ENCODE results near the gene C10orf143. TPM values are rescaled to one million over a fixed set of nuclear protein-coding genes. Genes with fewer than 3 reads are reported as not detected.

Gene C10orf143
- total and polyA plus RNA-seq, 8 donors, result 0.29 to 11.6 (median 3.4) TPM; not detected in 2

DNA sequence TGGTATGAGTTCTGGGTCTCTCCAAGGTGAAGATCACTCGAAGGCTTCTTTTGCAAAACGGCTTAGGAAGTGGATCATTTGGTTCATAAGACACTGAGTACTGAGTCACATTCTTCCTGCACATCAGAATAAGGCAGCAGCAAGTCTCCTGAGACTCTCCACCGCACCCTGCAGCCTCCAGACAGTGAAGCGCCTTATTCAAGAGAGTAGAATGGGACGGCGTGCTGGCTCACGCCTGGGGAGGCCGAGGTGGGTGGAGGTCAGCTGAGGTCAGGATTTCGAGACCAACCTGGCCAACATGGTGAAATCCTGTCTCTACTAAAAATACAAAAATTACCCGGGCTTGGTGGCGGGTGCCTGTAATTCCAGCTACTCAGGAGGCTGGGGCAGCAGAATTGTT is 70.3 kb downstream of the C10orf143 start:
- no peak for DNase-seq
- TF ChIP-seq EP300 (IDR thresholded peaks at IDR 0.05) (no peak), POLR2AphosphoS5 (IDR thresholded peaks at IDR 0.05) (no peak)
- H3K36me3 ChIP-seq, result no peaks in the 10 kb centered on the region
- no peak overlapping the region for H3K4me3 ChIP-seq
- peaks cover 0 to 40% (median 3%) of the 10 kb centered on the region in 3 donors for H3K27me3 ChIP-seq
- H3K9me3 ChIP-seq, result no peaks in the 10 kb centered on the region
- no peaks in the 10 kb centered on the region for H3K4me1 ChIP-seq
- 77 to 89% (median 87%) methylated on average over 9 to 11 of the region's 11 CpGs for WGBS, 5 donors
- intact Hi-C loops (cut with DNase I; ENCODE audit: low total_unique reads), result no loop called here
- H3K27ac ChIP-seq, result no peak overlapping the region

DNA sequence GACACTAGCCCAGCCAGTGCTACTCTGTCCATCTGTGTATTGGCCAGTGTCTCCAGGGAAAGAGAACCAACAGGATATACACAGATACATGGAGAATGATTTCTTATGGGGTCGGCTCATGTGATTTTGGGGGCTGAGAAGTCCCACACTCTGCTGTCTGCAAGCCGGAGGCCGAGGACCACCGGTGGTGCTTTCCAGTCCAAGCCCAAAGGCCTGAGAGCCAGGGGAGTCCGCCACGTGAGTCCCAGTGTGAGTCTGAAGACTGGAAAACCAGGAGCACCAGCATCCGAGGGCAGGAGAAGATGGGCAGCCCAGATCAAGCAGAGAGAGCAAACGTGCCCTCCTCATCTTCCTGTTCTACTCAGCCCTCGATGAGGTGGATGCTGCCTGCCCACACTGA is 71.5 kb downstream of the C10orf143 start:
- no peak overlapping the region for H3K4me3 ChIP-seq
- peaks cover 0 to 28% (median 0%) of the 10 kb centered on the region in 3 donors for H3K27me3 ChIP-seq
- no peaks in the 10 kb centered on the region for H3K36me3 ChIP-seq
- intact Hi-C loops (cut with DNase I; ENCODE audit: low total_unique reads), result no loop called here
- H3K27ac ChIP-seq, result no peak overlapping the region
- TF ChIP-seq POLR2AphosphoS5 (IDR thresholded peaks at IDR 0.05), result no peak
- TF ChIP-seq POLR2A (IDR thresholded peaks at IDR 0.05), result no peak
- TF ChIP-seq, protein P1, sequence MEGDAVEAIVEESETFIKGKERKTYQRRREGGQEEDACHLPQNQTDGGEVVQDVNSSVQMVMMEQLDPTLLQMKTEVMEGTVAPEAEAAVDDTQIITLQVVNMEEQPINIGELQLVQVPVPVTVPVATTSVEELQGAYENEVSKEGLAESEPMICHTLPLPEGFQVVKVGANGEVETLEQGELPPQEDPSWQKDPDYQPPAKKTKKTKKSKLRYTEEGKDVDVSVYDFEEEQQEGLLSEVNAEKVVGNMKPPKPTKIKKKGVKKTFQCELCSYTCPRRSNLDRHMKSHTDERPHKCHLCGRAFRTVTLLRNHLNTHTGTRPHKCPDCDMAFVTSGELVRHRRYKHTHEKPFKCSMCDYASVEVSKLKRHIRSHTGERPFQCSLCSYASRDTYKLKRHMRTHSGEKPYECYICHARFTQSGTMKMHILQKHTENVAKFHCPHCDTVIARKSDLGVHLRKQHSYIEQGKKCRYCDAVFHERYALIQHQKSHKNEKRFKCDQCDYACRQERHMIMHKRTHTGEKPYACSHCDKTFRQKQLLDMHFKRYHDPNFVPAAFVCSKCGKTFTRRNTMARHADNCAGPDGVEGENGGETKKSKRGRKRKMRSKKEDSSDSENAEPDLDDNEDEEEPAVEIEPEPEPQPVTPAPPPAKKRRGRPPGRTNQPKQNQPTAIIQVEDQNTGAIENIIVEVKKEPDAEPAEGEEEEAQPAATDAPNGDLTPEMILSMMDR (IDR thresholded peaks at IDR 0.05), result no peak
- TF ChIP-seq EP300 (IDR thresholded peaks at IDR 0.05), result no peak
- WGBS, 5 donors, result 60 to 76% (median 75%) methylated on average over 9 of the region's 9 CpGs
- DNase-seq, result no peak
- no peaks in the 10 kb centered on the region for H3K9me3 ChIP-seq
- no peaks in the 10 kb centered on the region for H3K4me1 ChIP-seq

DNA sequence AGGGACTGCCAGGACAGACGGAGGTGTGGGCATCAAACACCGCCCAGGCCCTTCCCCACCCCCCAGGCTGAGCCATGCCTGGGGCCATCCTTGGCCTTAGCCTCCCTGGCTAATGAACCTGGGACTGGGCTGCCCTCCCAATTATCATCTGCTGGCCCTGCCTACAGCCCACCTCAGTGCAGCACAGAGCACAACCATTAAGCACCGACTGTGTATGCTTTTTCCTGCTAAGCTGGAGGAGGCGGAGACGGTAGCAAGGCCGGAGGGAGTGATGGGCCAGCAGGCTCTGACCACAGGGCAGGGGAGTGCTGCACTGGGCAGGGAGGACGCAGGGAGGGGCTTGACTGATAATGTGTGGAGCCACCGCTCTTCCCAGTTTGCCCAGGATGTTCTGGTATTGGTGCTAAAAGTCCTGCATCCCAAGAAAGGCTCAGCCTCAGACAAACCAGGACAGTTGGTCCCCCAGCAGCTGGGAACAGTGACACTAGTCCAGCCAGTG is 72.0 kb downstream of the C10orf143 start:
- no peak for DNase-seq
- TF ChIP-seq POLR2AphosphoS5 (IDR thresholded peaks at IDR 0.05), result no peak
- TF ChIP-seq EP300 (IDR thresholded peaks at IDR 0.05), result no peak
- TF ChIP-seq, protein P1 (IDR thresholded peaks at IDR 0.05), result no peak
- no peak for TF ChIP-seq POLR2A (IDR thresholded peaks at IDR 0.05)
- intact Hi-C loops (cut with DNase I; ENCODE audit: low total_unique reads), result no loop called here
- Histone ChIP-seq H3K27me3 (peaks cover 0 to 23% (median 0%) of the 10 kb centered on the region in 3 donors), H3K36me3 (no peaks in the 10 kb centered on the region), H3K9me3 (no peaks in the 10 kb centered on the region), H3K4me3 (no peak overlapping the region), H3K4me1 (no peaks in the 10 kb centered on the region), H3K27ac (no peak overlapping the region)
- WGBS, 5 donors, result 71 to 81% (median 76%) methylated on average over 8 of the region's 8 CpGs

DNA sequence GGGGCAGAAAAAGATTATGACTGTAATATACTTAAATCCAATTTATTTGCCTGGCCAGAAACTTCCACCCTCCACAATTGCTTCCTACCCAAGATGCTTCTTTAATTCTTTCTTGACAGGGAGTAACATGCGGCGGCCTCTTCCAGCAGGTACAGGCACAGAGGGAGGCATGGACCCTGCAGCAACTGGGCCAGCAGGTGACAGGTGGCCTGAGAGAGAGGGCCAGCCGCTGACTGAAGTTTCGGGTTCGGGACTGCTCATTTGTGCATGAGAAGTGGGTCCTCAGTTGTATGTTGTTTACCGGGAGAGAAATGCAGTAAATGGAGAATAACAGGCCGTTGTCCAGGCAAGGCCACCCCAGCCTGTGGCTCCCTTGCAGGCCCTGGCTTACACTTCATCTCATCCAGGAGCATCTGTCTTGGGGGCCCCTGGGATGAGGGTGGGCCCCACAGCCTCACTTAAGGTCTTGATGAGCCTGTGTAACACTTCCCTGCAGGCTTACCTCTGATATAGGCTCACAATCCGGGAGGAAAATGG is 72.5 kb downstream of the C10orf143 start:
- Histone ChIP-seq H3K4me3 (no peak overlapping the region), H3K4me1 (no peaks in the 10 kb centered on the region), H3K9me3 (no peaks in the 10 kb centered on the region), H3K27me3 (peaks cover 0 to 18% (median 0%) of the 10 kb centered on the region in 3 donors), H3K36me3 (no peaks in the 10 kb centered on the region), H3K27ac (no peak overlapping the region)
- 79 to 87% (median 84%) methylated on average over 8 of the region's 8 CpGs for WGBS, 5 donors
- DNase-seq, result no peak
- TF ChIP-seq, protein P1 (IDR thresholded peaks at IDR 0.05), result no peak
- no peak for TF ChIP-seq POLR2A (IDR thresholded peaks at IDR 0.05)
- no peak for TF ChIP-seq EP300 (IDR thresholded peaks at IDR 0.05)
- TF ChIP-seq POLR2AphosphoS5 (IDR thresholded peaks at IDR 0.05), result no peak
- intact Hi-C loops (cut with DNase I; ENCODE audit: low total_unique reads), result no loop called here

DNA sequence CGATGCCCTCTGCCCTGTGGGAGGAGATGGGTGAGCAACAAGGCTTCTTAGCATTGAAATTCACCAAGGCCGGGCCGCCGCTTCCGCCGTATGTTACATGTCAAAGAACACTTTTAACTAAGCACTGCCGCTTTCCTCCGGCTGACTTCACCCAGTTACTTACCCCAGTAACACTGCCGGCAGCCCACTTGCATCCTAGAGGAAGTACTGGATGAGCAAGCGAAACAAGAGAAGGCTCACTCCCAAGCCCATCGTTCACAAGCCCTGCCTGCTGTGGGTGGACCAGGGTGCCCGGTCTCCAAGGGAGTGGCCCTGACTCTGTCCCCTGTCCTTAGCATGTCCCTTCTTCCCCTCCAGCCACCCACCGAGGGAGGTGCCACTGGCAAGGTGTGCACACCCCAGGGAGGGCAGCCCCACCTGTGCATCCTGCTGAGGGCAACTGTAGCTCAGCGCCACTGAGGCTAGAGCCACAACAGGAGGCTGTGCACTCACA is 73.4 kb downstream of the C10orf143 start:
- 76 to 85% (median 82%) methylated on average over 12 to 14 of the region's 14 CpGs for WGBS, 5 donors
- no peaks in the 10 kb centered on the region for H3K4me1 ChIP-seq
- no peak for DNase-seq

More for the DNA sequence above, 73.4 kb downstream of the C10orf143 start:
- no peak overlapping the region for H3K27ac ChIP-seq
- H3K9me3 ChIP-seq, result peaks cover 0 to under 1% (median 0%) of the 10 kb centered on the region in 4 donors
- H3K36me3 ChIP-seq, result no peaks in the 10 kb centered on the region
- TF ChIP-seq POLR2AphosphoS5 (IDR thresholded peaks at IDR 0.05) (no peak), POLR2A (IDR thresholded peaks at IDR 0.05) (no peak), EP300 (IDR thresholded peaks at IDR 0.05) (no peak)
- TF ChIP-seq, protein P1 (IDR thresholded peaks at IDR 0.05), result no peak
- intact Hi-C loops (cut with DNase I; ENCODE audit: low total_unique reads), result no loop called here
- H3K4me3 ChIP-seq, result no peak overlapping the region
- peaks cover 0 to 18% (median 0%) of the 10 kb centered on the region in 3 donors for H3K27me3 ChIP-seq

Measured in stomach (tissue), 9 donors.